ENCODE measurements around the gene TMEM272.
"Not testable (repeated sequence)": the region's sequence is repeated elsewhere in the genome, so short reads cannot be mapped to it uniquely, and the experiment has no call there.

TMEM272 gene

DNA sequence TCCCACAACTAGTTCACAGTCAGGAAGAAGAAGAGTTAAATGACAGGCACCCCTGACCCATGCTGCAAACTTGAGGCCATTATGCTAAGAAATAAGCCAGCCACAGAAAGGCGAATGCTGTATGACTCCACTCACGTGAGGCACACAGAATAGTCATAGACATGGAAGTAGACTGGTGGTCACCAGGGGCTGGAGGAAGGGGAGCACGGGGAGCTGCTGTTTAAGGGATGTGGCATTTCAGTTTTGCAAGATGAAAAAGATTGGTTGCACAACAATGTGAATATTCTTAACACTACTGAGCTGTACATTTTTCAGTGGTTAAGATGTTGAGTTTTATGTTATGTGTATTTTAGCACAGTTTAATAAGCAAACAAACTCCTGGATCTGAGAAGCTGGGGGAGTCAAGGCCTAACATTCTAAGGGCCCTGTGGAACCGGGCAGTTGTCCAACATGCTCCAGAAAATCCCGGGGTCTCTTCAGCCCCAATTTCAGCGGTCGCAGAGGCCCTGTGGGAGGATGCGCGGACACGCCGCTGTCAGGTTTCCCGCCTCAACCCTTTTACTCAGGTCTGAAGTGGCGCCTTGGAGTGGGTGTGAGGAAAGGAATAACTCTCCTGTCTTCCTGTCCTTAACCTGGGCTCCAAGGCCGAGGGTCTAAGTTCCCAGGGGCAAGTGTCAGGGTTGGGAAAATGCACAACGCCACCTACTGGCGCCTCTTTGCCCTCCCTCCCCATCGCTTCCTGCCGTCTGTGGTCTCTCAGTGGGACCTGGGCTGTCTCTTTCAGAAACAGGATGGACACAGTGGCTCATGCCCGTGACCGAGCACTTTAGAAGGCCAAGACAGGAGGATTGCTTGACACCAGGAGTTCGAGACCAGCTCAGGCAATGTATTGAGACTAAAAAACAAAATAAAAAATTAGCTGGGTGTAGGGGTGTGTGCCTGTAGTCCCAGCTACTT is 4.4 kb upstream of the TMEM272 start:
- DNase-seq = no peak

DNA sequence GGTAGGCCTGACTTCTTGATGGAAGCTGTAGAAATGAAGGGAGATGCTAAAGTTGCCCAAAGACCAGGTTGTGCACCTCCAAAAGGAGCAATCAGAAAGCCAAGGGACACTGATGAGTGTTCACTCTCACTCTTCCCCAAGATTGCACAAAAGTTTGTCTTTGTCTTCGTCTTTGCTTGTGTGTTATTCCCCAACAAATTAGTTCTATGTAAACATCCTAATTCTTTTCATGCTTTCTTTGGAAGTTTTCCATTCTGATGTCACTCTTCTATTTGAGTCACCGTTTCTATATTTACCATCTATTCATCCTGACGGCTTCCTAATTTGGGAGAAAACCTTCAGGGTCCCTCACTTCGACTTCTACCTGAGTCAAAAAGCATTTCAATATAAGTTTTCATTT is 3.7 kb upstream of the TMEM272 start:
- DNase-seq = no peak

DNA sequence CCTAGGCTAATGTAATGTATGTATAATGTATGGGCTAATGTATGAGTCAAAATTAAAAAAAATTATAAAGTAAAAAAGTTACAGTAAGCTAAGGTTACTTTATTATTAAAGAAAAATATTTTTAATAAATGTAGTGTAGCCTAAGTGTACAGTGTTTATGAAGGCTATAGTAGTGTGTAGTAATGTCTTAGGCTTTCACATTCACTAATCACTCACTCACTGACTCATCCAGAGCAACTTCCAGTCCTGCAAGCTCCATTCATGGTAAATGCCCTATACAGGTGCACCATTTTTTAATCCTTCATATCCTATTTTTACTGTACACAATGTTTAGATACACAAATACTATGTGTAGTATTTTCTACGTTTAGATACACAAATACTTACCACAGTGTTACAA is 1.8 kb upstream of the TMEM272 start:
- DNase-seq = no peak

DNA sequence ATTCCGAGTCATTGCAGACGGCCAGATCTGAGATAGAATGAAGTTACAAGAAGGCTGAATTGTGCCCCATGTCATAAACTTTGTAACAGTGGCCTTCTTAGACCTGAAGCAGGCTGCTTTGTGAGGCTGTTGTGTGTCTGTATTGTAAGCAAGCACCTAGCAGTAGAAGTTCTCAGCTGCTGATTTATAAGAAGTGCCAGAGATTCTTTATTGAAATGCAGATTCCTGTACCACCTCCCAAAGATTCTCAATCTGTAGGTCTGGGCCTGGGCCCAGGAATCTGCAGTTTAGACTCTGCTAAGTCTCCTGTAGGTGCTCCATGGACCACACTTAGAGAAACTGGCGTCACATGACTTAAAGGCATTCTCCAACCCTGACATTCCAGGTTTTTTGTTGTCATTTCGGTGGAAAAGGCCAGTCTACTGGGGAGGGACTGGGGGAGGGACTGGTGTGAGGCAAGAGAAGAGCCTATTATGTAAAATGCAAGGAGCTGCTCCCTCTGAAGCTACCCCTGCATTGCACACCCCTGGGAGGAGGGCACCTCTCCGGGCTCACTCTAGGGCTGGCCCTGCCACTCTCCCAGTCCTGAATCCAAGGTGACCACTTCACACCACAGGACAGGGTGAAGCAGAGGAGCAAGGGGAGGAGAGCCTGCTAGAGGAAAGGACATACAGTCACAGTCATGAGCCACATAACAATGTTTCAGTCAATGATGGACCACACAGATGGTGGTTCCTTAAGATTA is 769 bp upstream of the TMEM272 start:
- no peak for DNase-seq

DNA sequence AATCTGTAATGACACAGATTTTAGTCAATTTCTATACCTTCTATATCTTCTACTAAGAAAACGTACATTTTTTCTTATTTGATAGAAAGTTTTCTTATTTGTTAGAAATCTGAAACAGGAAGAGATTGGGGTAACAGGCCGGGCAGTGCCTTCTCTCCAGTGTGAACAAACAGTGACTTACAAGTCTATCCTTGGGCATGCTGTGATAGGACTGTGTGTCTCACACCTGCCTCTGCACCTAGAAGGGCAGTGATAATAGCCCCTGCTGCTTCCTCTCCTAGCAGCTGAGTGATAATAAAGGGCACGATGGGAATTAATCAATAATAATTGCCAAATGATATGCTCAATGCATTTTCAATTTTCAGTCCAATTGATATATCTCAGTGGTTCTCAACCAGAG is 1.4 kb downstream of the TMEM272 start:
- DNase-seq = no peak

DNA sequence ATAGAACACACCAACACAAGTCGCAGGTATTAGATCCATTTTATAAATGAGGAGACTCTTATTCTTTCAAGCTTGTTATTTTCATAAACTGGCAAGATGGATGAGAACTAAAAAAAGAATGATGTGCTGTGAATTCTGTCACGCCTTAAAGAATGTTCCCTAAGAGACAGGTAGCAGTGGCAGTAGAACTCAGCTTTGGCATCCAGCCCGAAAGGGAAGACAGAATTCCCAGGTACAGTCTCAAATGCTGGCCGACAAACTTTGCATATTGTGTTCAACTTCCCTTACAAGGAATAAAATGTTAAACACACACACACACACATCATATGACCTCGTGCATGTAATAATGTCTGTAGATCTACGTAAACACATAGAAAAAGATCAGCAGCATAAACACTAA is 3.2 kb downstream of the TMEM272 start:
- no peak for DNase-seq

DNA sequence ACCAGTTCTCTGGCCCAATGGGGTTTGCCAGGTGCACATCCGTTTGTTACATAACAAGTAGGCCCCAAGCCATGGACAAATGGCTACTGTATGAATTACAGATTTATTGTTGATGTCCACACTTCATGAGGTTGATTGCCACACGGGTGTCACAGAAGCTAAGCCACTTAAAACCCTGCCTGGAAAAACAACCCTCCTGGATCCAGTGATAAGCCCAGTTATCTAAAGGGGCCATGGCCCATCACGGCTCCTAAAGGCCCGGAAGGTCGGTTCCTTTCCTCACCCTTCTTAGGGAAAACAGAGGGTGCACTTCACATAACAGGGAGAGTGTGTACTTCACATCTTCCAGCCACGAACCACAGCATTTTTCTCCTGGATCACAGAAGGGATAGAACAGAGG is 4.1 kb downstream of the TMEM272 start:
- DNase-seq = no peak

DNA sequence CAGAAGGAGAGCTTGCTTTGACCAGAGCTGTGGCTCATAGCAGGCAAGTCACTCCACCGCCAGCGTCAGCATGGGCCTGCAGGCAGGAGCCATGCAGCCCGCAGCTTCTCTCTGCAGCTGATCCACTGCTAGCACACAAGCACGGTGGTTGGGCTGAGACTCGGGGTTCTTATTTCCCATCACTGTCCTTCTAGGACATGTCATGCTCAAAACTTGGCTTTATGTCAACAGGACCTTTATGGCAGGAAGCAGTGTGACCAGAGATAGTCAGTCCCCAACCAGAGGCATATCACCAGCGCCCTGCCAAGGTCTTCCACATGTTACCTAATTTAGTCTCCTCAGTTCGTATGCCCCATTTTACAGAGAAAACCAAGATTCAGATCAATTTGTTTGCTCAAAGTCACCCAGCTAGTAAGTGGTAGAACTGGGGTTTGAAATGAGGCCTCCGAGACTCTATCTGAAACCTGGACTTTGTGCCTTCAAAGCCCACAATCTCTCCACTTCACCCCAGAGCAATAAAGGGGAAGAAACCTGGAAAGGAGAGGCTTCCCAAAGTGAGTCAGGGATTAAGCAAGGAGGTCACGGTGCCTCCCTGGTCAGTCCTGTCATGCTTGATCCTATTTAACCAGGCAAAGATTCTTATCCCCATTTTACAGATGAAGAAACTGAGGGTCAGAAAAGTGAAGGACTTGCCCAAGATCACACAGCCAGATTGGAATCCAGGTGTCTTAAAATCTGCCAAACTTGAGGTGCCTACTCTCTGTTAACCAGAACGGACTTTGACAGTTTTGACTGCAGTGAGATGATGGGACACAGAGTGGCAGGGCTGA is 5.1 kb downstream of the TMEM272 start:
- no peak for DNase-seq

DNA sequence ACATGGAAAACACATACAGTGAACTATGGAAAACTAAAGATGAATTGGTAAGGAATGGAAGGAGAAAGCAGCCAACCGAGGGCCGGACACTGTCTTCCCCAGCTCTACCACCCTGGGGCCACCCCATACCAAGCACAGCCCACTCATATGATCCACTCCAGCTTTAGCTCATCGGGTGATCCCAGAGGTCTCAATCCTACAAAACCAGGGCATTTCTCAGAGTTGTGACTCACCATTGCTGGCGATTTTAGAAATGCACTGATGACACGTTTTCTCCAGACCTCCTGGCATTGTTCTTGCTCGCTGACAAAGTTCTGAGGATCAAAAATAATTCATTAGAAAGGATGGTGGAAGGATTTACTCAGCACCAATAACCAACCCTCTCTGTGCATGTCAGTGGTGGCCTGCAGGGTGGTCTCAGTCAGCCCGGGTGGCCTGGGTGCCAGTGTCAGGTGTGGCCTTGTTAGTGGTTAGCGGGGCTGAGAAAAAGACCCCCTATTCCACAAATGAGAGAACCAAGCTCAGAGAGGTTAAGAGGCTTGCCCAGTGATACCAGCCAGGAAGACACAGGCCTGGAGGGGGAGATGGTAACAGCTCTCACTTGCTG is 6.6 kb downstream of the TMEM272 start:
- DNase-seq = no peak

DNA sequence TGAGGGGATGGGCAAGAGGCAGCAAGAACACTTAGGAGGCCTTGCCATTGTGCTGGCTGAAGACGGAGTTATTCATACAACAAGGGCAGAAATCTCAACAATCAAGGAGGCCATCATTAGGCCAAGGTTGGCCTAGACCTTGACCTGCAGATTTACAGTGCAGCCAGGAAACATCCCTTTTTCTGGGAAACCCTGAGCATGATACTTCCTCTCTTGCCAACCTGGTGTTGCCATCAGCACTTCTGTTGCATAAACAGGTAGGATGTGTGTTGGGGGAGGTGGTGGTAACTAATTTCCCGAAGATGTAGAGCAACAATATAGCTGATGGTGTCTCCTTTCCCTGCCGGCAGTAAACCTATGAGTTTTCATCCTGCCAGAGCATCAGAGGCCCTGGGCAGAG is 8.0 kb downstream of the TMEM272 start:
- no peak for DNase-seq

DNA sequence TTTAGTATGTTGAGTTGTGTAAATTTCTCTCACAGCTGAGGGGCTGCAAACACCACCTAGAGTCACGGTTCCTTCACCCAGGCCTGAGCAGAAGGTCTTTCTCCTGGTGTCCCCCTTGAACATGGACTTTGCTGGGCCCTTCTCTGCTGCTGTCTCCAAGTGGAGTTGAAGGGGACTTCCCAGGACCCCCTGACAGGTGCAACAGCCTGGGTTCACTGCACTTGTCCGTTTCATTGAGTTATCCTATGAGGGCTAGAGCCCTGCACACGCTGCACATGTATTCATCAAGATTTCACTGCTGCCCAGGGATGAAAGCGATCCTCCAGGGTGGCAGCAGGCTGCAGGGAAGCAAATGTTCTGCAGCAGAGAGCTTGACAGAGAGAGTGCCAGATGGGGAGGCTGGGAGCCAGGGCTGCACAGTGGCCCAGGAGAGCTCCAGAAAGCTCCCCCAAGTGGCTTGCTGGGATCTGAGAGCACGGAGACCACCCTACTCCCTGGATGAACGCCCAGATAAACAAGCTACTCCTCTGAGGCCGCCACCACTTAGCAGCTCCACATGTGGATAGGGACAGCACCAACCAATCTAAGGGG is 10.3 kb downstream of the TMEM272 start:
- DNase-seq = no peak

DNA sequence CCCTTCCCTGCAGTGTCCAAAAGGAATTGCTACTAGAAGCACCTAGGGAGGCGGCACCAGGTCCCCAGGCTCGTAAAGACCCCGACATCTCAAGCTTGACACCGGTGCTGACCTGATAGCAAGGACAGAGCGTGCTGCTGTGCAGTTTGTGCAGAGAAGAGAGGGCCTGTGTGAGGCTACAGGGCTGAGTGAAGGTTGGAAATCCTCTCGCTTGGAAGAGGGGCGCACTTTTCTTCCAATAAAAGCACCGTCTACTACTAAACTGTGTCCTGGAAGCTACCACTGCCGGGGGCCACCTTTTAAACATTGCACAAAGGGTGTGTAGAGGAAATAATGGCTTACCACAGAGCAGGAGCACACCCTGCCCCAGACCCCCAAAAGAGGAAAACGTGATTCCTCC is 11.0 kb downstream of the TMEM272 start:
- DNase-seq = no peak

DNA sequence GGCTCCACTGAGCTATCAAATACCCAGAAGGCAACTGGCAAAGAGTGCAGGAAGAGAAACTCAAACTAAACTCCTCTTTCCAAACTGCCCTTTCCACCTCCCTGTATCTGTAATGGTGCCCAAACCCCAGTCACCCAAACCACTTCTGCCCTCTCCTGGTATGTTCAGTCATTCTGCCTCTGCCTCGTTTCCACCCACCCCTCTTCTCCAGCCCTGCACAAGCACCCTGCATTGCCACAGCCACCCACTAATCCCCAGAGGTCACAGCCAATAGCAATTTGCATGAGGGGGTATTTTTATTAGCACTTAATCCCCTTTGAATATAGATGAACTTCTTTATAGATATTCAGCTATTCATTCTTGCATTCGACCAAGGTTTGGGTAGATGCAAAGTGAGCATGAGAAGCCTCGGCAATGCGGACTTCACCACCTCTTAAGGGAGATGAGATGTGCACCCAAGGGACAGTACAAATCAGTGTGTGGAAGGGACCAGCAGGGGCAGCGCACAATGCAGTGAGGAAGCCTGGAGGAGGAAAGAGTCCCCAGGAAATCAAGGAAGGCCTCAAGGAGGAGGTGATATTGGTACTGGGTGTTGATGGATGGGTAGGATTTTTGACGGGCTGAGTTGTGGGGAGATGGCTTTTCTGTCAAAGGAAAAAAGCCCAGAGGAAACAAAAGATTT is 12.4 kb downstream of the TMEM272 start:
- DNase-seq = no peak

DNA sequence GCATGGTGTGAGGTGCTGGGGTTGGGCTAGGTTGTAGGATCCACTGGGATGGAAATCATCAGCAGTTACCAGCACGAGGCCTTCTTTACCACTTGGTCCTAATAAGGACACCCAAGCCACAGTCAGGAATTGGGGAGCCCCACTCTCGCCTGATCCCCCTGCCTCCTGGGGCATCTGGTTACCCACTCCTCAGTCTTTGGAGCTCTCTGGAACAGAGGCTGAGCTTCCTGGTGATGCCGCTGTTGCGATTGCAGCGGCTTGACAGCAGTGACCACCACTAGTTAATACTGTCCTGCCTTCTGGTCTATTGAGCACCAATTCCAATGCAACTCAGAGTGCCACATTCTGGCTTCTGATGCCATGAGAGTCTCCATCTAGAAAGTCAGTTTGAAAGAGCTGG is 13.5 kb downstream of the TMEM272 start:
- DNase-seq = no peak

DNA sequence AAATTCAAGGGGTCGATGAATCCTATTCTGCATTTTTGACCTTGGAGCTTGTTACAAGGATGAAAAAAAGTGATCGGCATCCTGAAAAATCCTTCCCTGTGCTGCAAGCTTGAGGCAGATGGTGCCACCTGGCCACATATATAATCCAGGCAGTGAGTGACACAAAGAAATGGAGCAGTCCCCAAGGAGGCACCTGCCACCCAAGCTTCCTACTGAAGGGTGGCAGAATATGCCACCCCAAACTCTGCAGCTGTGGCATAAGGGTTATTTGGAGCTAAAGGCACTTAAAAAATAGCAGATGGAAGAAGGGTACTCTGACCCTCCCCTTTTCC is 15.4 kb downstream of the TMEM272 start:
- DNase-seq = no peak

DNA sequence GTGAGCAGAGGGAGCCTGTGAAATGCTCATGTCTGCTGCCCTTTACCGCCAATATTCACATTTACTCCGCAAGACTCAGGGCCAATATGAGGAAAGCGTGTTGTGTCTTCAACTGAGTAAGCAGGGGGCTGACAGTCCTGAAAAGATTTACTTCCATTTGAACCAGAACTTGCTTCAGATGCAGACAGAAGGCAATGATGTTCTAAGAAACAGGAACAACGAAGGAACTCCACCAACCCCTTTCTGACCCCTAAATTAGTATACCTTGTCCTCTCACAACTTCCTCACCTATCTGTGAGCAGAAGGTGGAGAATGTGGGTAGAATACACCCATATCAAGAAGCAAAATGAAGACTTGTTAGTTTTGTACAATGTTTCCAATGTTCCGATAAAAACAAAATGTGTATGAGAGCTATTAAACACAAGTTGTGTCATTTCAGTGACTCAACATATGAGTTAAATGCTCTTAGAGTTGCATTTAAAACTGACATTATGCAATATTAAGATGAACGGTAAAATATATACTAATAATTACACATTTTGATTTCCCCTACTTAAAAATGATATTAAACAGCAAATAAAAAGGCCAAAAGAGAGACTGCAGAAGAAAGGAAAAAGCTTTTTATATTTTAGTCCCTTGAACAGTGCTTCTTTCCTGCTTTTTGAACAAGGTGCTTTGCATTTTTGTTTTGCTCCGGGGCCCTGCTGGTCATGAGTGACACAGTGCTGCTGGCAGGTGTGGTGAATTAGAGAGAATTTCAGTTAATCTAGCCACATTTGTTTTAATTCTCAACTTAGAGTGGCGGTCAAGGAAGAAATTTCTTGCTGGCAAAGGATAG is 16.0 kb downstream of the TMEM272 start:
- no peak for DNase-seq

DNA sequence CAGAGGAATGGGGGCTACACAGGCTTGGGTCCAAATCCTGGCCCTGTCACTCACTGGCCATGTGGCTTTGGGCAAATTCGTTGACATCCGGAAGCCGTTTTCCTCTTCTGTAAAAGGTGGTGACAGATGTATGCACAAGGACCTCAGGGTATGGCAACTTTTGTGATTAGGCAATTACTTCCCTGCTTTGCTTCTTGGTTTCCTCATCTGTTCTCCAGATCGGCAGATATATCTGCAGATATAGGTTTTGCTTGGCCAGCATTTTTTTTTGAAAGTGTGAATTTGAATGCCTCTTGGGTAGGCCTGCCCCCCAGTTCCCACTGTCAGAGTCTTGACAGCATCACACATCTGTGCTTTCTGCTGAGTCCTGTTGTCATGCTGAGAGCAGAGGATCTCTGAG is 17.7 kb downstream of the TMEM272 start:
- DNase-seq = no peak

DNA sequence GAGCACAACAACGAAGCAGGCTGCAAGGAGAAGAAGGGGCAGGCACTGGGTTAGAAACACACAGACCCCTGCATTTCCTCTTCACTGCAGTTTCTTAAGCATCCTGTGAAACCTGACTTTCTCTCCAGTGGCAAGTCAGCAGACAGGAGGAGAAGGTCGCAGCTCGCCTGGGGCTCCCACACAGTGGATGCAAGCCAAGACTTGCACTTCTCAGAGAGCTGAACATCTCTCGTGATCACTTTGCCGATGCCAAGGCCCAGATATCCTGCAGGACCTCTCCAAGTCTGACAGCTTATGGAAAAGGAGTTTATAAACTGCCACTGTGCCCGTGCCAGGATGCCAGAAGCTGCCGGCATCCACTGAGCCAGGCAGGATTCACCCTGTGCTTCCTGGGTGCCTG is 18.4 kb downstream of the TMEM272 start:
- DNase-seq = no peak

DNA sequence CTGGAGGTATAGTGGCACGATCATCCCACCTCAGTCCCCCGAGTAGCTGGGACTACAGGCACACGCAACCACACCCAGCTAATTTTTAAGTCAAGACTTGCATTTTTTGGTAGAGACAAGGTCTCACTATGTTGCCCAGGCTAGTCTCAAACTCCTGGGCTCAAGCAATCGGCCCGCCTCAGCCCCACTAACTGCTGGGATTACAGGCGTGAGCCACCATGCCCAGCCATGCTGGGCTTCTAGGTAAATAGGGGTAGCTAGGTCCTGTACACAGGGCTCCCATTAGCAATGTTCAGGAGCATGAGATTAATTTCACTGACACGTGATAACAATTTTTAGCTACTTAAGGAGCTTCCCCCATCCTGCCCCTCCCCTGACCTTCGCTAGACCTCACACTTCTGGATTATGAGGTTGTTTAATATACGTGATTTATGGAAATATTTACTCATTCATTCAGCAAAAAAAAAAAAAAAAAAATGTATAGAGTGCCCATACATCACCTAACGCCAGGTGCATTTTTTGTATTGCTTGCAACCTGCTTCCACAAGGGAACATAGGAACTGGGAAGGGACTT is 19.2 kb downstream of the TMEM272 start:
- DNase-seq = no peak

DNA sequence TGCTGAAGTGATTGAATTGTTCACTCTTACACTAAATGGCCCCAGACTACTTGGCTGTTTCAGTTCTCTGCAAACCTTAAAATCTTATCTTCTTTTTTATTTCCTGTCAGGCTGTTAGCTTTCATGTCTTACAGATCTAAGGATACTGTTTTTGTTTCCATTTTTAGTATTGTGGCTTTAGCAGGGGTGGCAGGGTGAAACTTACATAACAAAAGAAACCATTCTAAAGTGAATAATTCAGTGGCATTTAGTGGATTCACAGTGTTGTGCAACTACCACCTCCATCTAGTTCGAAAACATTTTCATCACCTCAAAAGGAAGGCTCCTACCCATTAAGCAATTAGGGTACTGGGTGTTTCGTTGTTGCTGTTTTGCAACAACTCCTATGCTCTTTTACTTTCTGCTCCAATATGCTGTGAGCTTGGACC is 19.8 kb downstream of the TMEM272 start:
- DNase-seq = no peak

DNA sequence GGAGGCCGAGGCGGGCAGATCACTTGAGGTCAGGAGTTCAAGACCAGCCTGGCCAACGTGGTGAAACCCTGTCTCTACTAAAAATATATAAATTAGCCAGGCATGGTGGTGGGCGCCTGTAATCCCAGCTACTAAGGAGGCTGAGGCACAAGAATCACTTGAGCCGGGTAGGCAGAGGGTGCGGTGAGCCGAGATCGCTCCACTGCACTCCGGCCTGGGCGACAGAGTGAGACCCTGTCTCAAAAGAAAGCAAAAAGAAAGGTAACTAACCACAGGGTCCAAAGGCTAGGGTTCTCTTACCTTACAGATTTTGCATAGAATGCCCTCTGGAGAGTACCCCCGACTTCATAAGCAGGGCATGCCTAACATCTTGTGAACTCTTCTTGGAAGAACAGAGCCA is 20.3 kb downstream of the TMEM272 start:
- DNase-seq = not testable (repeated sequence)
